22Rv1 (cell line): ENCODE measurements around the gene VIPR2.

ENCODE experiments used
- H3K27ac ChIP-seq: fragments of 450-650 bp; 2 replicates; pipeline ENCODE4 v1.5.1; 2017
- ZFX ChIP-seq: fragments of 450-650 bp; IDR thresholded peaks from 2 replicates; pipeline ENCODE4 v1.6.1; 2017; ENCODE audit warnings: antibody characterized with exemption, borderline replicate concordance
- TF ChIP-seq, protein P1 (sequence below): fragments of 450-650 bp; IDR thresholded peaks from 2 replicates; pipeline ENCODE4 v1.5.1; 2017; ENCODE audit warnings: mild to moderate bottlenecking

VIPR2 gene

GRCh38 chr7:159047536-159047935 is 97.1 kb downstream of the VIPR2 start:
- H3K27ac ChIP-seq, result no peak overlapping the region
- TF ChIP-seq ZFX, result no peak
- TF ChIP-seq, protein P1, sequence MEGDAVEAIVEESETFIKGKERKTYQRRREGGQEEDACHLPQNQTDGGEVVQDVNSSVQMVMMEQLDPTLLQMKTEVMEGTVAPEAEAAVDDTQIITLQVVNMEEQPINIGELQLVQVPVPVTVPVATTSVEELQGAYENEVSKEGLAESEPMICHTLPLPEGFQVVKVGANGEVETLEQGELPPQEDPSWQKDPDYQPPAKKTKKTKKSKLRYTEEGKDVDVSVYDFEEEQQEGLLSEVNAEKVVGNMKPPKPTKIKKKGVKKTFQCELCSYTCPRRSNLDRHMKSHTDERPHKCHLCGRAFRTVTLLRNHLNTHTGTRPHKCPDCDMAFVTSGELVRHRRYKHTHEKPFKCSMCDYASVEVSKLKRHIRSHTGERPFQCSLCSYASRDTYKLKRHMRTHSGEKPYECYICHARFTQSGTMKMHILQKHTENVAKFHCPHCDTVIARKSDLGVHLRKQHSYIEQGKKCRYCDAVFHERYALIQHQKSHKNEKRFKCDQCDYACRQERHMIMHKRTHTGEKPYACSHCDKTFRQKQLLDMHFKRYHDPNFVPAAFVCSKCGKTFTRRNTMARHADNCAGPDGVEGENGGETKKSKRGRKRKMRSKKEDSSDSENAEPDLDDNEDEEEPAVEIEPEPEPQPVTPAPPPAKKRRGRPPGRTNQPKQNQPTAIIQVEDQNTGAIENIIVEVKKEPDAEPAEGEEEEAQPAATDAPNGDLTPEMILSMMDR, result no peak

- no peak overlapping the region for H3K27ac ChIP-seq
- TF ChIP-seq, protein P1, result no peak
- TF ChIP-seq ZFX, result no peak
These were observed 98.4 kb downstream of the VIPR2 start for GRCh38 chr7:159046300-159046699.

- TF ChIP-seq, protein P1, result no peak
- no peak for TF ChIP-seq ZFX
- no peak overlapping the region for H3K27ac ChIP-seq
These were observed 98.8 kb downstream of the VIPR2 start for GRCh38 chr7:159045839-159046238.

- no peak overlapping the region for H3K27ac ChIP-seq
- TF ChIP-seq ZFX, result no peak
- TF ChIP-seq, protein P1, result no peak
These were observed 102.0 kb downstream of the VIPR2 start for GRCh38 chr7:159042581-159043101.

DNA sequence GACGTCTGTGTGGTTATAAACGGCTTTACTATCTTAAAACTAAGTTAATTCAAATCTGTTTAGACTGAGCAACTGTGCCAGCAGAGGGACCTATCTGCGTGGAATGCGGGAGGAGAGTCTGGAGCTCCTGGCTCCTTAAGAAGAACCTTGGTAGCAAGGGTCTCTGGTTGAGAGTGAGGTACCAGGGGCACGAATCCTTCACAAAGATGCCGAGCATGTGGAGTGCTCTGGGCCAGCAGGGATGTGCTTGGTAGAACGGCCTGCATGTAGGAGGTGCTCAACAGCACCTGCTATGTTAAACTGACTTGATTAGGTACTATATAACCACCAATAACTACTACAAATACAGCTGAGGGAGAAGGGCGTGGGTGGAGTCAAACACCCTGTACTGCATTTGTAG is 102.6 kb downstream of the VIPR2 start:
- TF ChIP-seq ZFX, result no peak
- TF ChIP-seq, protein P1, result no peak
- H3K27ac ChIP-seq, result no peak overlapping the region

GRCh38 chr7:159040912-159041711 is 103.6 kb downstream of the VIPR2 start:
- H3K27ac ChIP-seq, result no peak overlapping the region
- TF ChIP-seq, protein P1, result no peak
- TF ChIP-seq ZFX, result no peak

DNA sequence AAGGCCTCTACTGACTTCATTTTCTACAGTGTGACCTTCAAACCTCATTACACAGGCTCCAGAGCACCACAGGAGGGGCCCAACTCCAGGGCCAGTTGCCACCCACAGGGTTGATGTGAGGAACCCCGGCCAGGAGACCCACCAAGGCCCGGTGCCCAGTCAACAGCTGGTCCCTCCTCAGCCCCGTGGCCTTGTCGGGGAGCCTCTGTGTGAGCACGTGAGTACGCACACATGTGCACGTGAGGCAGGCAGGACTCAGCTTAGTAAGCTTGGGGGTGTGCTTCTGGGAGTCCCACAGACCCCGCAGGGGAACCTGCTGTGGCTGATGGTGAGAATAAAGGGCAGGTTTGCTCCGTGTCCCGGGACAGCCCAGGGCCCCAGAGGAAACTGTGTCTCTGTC is 104.5 kb downstream of the VIPR2 start:
- H3K27ac ChIP-seq, result no peak overlapping the region
- TF ChIP-seq ZFX, result no peak
- TF ChIP-seq, protein P1, result no peak
